ENCODE measurements around the gene EFCAB11.

DNA sequence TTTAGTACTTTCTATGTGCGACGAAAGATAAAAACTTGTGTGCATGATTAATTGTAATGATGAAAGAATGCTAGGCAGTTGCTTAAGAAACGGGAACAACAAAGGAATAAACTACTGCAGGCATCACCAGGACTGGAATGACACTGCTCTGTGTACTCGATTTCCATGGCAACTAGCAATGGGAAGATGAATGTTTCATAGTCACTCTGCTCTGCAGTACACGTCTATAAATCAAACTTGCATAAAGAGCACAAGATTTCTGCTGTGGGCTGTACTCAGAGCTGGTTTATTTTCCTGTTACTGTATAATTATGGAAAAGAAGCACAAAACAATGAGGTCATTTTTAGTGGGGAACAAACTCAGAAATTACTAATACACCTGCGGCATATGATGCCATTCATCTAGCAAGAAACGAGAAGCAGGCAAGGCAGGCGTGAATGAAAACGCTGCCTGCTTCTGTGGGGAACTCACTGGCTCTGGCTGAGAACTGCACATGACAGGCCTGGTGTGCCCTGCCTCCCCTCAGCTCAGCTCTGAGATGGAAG, 41.8 kb downstream of the EFCAB11 start:
- TF ChIP-seq POLR2A (IDR thresholded peaks at IDR 0.05), result no peak
- TF ChIP-seq CTCF (IDR thresholded peaks at IDR 0.05), result no peak
